ENCODE measurements around the gene COX4I1. TPM values are rescaled to one million over a fixed set of nuclear protein-coding genes. Genes with fewer than 3 reads are reported as not detected.

Gene COX4I1
- total RNA-seq, 2 experiments from 2014 or later, result 515 to 543 TPM

GRCh38 chr16:85759631-85760419 is 39.7 kb upstream of the COX4I1 start:
- peak; percentile 65 for ATAC-seq
- TF ChIP-seq CTCF (IDR thresholded peaks at IDR 0.05), result peak; percentile 57
- Mint-ChIP-seq H3K27me3 (peaks cover 22% of the 10 kb centered on the region), H3K27ac (no peak overlapping the region), H3K4me1 (ENCODE audit: low read depth) (peaks cover 20% of the 10 kb centered on the region), H3K9me3 (no peaks in the 10 kb centered on the region), H3K36me3 (ENCODE audit: low read depth) (no peaks in the 10 kb centered on the region), H3K4me3 (no peak overlapping the region)
- peak; percentile 59 for DNase-seq
- intact Hi-C loops (cut with micrococcal nuclease), result no loop called here
- CTCF ChIA-PET, result interaction anchor here (0.7 to 1.8 kb wide), 13 partner anchors 13 to 264 kb away, joined by 3 to 4 read pairs (median 3); no protein-coding TSS in a partner anchor
- POLR2A ChIA-PET, result interaction anchor here (0.6 to 1.4 kb wide), 2 partner anchors 12 to 1726 kb away, joined by 3 read pairs; no protein-coding TSS in a partner anchor

GRCh38 chr16:85761861-85762260 is 37.6 kb upstream of the COX4I1 start:
- Mint-ChIP-seq H3K4me1 (ENCODE audit: low read depth) (peaks cover 15% of the 10 kb centered on the region), H3K9me3 (no peaks in the 10 kb centered on the region), H3K27me3 (peaks cover 21% of the 10 kb centered on the region), H3K36me3 (ENCODE audit: low read depth) (no peaks in the 10 kb centered on the region), H3K27ac (no peak overlapping the region), H3K4me3 (no peak overlapping the region)
- DNase-seq (no peak), ATAC-seq (no peak)
- ChIA-PET CTCF (no interaction called here), POLR2A (no interaction called here)
- TF ChIP-seq CTCF (IDR thresholded peaks at IDR 0.05), result no peak
- intact Hi-C loops (cut with micrococcal nuclease), result no loop called here

GRCh38 chr16:85762970-85763369 is 36.5 kb upstream of the COX4I1 start:
- H3K4me1 Mint-ChIP-seq (ENCODE audit: low read depth), result peaks cover 8% of the 10 kb centered on the region
- DNase-seq, result no peak
- intact Hi-C loops (cut with micrococcal nuclease), result no loop called here
- H3K4me3 Mint-ChIP-seq, result no peak overlapping the region
- H3K27ac Mint-ChIP-seq, result no peak overlapping the region
- peaks cover 20% of the 10 kb centered on the region for H3K27me3 Mint-ChIP-seq
- no peak for TF ChIP-seq CTCF (IDR thresholded peaks at IDR 0.05)
- H3K9me3 Mint-ChIP-seq, result no peaks in the 10 kb centered on the region
- ATAC-seq, result no peak
- ChIA-PET POLR2A (no interaction called here), CTCF (no interaction called here)
- H3K36me3 Mint-ChIP-seq (ENCODE audit: low read depth), result no peaks in the 10 kb centered on the region

GRCh38 chr16:85763616-85764015 is 35.9 kb upstream of the COX4I1 start:
- no peak overlapping the region for H3K27ac Mint-ChIP-seq

More at GRCh38 chr16:85763616-85764015, 35.9 kb upstream of the COX4I1 start:
- no peaks in the 10 kb centered on the region for H3K36me3 Mint-ChIP-seq (ENCODE audit: low read depth)
- H3K4me3 Mint-ChIP-seq, result no peak overlapping the region
- ATAC-seq (no peak), DNase-seq (no peak)
- TF ChIP-seq CTCF (IDR thresholded peaks at IDR 0.05), result no peak
- POLR2A ChIA-PET, result interaction anchor here (0.7 kb wide), 1 partner anchor 113 kb away, joined by 3 read pairs; no protein-coding TSS in a partner anchor
- peaks cover 17% of the 10 kb centered on the region for H3K27me3 Mint-ChIP-seq
- CTCF ChIA-PET, result no interaction called here
- peaks cover 7% of the 10 kb centered on the region for H3K4me1 Mint-ChIP-seq (ENCODE audit: low read depth)
- intact Hi-C loops (cut with micrococcal nuclease), result no loop called here
- no peaks in the 10 kb centered on the region for H3K9me3 Mint-ChIP-seq

All from activated CD8-positive, alpha-beta T cell treated with anti-CD3 and anti-CD28 coated beads for 36 hours (primary cell).